Measurements from ENCODE around the gene CD44.

CD44 gene

GRCh38 chr11:35173011-35173511, 34.1 kb downstream of the CD44 start:
- in situ Hi-C loops (cut with HindIII; ENCODE audit: low sequenced_read_pairs): loop anchor here (5.0 kb wide), 1 partner anchor 86 kb away; no protein-coding TSS in a partner anchor

DNA sequence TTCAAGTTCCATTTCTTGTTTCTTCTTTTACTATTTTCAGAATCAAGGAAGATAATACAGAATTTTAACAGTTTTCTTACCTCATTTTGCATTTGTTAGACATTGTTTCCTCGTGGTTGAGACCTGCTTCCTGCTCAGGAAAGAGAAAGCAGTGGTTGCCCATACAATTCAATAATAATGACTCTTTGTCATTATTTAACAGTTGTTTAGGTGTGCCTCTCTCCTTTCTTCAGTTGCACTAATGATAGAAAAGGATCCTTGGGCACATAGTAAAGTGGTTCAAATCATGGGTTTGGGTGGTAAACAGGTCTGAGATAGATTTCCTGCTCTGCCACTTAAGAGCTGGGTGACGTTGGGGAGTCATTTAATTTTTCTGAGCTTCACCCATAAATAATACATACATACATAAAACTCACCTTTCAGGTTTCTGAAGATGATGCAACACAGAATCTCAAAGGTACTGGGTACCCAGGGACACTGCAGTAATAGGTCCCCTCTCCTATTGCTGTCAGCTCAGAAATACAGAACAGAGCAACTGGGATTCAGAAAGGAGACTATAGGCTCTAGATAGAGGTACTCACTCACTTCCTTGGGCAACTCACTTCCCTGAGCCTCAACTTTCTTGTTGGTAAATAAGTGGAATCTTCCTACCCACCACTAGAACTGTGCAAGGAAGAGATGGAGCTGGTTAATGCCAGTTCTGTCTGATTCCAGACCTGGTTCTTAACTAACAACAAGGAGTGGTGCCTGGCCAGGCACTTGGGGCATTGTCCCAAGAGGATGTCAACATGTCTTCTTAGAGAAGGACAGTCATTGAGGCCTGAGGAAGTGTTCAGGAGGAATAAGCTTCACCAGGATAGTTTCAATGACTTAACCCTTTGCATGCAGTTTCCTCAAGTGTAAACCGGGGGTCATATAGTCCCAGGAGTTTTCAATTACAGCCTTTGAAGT, 34.9 kb downstream of the CD44 start:
- in situ Hi-C loops (cut with HindIII; ENCODE audit: low sequenced_read_pairs): loop anchor here (5.0 kb wide), 1 partner anchor 87 kb away; no protein-coding TSS in a partner anchor

DNA sequence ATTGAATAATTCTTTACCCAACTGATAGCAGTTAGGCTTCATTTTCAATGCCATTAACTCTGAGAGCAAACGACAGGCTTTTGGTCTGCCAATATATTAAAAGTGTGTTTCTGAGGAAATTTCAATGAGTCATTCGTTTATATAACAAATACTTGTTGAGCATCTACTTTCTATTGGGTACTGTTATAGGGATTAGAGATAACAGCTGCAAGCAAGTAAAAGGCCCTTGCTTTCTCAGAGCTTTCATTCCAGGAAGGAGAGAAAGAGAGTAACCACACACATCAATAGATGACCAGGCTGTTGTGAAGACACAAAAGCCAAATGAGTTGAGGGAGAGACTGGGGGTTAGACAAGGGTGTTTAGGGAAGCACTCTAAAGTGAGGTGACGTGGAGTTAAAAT, 35.7 kb downstream of the CD44 start:
- in situ Hi-C loops (cut with HindIII; ENCODE audit: low sequenced_read_pairs): loop anchor here (5.0 kb wide), 1 partner anchor 87 kb away; no protein-coding TSS in a partner anchor

DNA sequence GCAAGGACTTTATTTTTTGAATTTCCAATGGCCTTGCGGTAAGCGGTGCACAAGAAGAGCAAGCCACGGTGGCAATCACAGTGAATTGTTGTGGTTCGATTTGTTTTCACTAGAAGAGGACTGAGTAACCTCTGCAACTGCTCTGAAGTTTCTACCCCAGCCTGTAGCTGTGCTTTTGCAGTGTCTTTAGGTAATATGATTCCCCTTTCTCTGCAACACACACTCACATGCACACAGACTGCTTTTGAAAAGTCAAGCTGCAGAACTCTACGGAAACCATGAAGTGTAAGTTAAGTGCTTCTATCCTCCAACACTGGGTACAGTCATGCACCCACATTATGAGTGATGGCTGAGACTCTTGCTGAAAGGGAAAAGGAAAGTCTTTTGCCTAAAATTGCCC, 38.4 kb downstream of the CD44 start:
- in situ Hi-C loops (cut with HindIII; ENCODE audit: low sequenced_read_pairs): no loop called here

DNA sequence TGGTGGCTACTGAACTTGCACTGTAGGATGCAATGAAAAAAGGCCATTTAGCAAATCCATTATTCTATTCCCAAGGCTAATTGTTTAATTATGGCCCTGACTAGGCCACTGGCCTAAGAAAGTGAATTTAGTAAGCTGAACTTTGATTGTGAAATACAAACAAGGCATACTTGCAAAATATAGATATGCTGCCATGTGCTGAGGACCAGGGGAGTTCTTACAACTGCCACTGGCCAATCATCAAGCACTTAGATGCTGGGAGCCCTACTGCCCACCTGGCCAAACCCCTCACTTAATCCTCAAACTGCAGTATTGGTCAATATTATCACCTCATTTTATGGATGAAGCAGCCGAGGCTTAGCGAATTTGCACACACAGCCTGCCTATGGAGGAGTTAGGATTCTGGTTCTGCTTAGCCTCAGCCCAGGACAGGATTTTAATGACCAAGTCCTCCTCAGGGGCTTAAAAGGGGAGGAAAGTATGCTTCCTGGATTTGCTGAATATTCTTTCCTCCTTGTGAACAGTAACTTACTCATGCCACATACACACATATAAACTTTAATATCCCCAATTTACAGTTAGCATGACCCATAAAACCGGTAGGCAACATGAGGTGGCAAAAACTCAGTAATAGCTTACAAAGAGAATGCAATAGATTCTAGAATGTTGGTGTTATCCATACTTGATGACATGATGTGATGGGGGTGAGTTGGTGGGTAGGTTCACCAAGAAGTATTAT, 39.3 kb downstream of the CD44 start:
- in situ Hi-C loops (cut with HindIII; ENCODE audit: low sequenced_read_pairs): no loop called here

DNA sequence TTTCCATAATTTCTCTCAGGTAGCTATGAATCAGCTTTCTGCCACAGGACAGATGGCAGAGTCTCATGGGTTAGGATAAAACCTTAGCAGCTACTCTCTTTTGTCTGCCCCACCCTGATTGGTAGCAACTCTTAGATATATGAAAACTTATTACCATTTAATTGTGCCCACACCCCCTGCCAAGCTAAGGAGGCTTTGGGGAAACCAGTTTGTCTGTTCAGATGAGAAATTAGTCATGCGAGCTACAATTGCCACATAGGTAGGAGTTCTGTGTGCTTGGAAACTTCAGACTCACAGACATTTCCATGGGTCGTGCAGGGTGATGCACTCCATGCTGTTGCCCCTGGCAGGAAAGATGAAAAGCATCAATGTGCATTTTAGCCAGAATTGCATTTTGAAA, 39.9 kb downstream of the CD44 start:
- in situ Hi-C loops (cut with HindIII; ENCODE audit: low sequenced_read_pairs): no loop called here

DNA sequence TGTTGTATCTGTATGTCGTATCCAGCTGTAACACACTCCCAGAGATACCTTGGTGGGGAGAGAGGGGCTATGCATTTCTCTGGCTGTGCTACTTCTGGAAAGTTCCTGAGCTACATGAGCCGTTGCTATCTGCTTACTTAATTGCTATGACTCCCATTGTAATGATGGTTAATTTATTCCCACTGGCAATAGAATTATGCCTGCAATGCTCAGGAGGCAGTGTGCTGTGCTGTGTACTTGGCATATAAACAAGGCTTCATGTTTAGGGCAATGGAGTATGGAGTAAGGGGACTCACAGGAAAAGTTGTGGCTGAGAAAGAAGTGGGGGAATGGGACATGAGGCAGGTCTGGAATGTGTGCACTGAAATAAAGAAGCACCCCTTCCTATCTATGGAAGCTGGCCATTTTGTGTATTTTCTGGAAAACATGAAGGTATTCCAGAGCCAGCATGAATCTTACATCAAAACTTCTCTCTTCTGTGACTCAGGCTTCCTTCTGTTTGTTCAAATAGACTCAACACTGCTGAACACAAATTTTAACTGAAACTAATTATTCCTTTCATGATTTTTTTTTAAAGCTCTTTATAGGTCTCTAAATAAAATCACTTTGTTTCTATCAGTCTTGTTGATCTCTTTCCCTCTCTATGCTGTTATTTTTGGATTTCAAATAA, 40.6 kb downstream of the CD44 start:
- in situ Hi-C loops (cut with HindIII; ENCODE audit: low sequenced_read_pairs): no loop called here

DNA sequence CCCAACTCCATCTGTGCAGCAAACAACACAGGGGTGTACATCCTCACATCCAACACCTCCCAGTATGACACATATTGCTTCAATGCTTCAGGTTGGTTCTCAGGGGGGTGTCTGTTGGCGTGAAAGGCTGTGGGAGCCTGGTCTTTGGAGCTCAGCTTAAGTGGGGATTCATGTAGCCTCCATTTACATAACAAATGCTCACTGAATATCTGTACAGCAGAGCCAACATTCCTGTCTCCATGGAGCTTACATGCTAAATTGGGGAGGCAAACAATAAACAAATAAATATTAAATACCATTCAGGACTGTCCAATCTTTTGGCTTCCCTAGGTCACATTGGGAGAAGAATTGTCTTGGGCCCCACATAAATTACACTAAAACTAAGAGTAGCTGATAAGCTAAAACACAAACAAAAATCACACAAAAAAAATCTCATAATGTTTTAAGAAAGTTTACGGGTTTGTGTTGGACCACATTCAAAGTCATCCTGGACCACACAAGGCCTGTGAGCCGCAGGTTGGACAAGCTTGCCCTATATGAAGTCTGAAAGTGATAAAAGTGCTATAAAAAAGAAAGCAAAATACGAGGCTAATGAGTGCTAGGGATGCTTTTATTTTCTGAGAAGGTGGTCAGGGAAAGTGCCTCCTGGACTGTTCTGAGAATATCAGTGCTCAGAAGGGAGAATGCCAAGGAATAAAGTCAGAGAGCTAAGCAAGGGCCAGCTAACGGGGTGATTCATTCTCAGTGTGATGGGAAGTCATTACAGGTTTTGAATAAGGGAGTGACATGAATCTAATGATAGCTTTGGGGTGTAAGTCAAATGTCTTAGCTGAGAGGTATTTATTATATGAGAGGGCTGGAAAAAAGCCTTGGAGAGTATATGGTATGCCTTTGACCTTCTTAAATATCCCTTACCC, 41.6 kb downstream of the CD44 start:
- in situ Hi-C loops (cut with HindIII; ENCODE audit: low sequenced_read_pairs): no loop called here

DNA sequence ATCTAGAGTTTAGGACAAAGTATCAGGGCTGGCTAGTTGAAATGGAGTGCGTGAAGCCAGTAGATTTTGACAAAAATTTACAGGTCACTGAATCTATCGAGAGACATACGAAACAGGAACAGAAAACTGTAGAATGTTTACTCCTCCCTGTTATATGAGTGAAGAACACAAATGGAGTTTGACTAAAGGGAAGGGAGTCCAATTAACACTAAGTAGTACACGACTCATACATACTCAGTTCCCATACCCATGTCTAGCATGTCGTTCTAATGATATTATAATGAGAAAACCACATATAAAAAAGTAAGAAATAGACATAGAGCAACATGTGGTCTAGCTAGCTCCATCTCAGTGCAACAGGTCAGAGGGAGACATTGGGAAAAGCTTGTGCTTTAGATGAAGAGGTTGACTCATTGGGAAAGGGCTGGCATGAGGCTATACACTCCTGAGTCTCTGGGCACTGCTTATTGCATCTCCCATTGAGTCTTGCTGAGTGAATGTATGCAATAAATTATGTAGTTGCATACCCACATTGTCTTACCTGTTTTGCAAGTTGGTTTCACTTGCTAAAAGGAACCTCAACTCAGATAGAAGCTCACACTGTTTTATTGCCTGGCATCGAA, 43.5 kb downstream of the CD44 start:
- in situ Hi-C loops (cut with HindIII; ENCODE audit: low sequenced_read_pairs): no loop called here

DNA sequence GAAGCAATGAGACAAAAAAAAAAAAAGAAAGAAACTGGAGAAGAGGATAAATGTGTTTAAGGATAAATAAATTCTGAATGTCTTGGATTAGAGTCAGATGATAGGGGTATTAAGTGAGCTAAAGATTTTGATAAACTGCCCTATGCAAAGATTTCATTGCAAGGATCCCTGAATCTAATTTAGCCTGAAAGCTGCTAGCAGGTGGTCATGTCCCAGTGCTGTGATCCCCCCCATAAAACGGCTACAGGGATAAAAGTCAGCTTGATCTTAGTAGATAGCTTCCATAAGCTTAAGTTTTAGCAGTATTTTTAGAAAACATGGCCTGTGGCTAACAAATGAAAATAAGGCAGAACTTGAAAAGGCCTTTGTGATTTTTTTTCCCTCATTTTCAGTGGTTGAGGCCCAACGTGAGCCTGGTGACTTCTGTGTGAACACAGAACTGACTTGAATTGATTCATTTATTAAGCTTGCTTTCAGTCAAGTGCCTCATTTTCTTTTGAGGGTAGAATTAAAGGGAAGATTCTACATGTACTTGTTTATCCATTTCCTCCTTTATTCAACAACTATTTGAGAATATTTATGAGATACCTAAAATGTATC, 44.5 kb downstream of the CD44 start:
- in situ Hi-C loops (cut with HindIII; ENCODE audit: low sequenced_read_pairs): no loop called here

- in situ Hi-C loops (cut with HindIII; ENCODE audit: low sequenced_read_pairs): no loop called here
Measured at GRCh38 chr11:35185696-35186095, 46.7 kb downstream of the CD44 start.

DNA sequence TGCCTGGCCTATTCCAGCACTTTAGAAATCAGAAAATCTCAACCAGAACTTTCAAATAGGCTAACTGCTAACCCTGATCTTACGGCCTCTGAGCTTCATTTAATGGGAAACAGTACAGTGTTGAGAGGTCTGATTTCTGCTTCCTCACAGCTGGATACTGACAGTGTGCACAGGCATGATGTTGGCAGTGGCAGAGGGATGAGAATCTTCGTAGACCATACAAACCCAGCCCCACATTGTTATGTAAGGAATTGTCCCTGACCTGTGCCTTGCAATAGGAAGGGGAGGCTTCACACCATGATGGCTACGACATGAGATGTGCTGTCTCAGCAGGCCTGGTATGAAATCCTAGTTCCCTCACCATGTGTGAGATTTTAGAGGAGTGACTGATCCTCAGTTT, 49.0 kb downstream of the CD44 start:
- in situ Hi-C loops (cut with HindIII; ENCODE audit: low sequenced_read_pairs): no loop called here

DNA sequence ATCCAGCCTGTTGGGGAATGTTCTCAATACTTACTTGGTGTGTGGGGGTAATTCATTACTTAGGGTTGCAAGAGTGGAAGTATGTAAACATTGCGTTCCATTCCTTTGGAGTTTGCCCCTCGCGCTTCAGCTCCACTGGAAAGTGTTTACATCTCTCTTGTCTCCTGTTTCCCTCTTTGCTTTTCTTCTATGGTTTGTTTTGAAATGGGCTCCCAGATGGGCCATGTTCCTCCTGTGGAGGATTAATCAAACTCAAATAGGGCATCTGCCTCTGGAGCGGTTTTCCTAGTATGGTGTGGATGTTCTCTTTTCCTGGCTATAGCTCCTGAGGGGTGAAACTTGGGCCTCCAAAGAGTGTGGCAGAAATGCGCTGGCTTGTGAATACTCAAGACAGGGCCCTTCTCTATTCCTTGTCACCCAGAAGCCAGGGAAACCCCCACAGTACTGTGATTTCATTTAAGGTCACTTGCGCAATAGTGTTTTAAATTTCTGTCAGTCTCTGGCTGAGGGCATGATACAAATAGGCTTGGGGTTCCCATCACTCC, 51.9 kb downstream of the CD44 start:
- in situ Hi-C loops (cut with HindIII; ENCODE audit: low sequenced_read_pairs): no loop called here

- in situ Hi-C loops (cut with HindIII; ENCODE audit: low sequenced_read_pairs): no loop called here
Measured at GRCh38 chr11:35192347-35192746, 53.4 kb downstream of the CD44 start.

DNA sequence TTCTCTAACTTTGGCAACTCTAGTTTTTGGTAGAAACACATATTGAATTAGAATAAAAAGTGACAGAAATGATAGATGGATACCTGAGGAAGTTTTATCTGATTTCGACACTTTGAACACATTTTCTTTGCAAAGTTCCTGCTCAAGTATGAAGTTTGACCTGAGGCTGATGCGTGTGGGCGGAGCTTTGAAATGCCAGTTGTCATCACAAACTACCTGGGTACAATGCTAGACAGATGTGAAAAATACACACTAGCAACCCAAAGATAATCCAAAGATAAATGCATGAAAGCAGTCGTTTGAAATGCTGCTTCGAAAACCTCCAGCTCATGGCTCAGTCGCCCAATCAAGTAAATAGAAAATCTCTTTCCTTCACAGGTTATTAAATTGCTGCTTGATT, 54.8 kb downstream of the CD44 start:
- in situ Hi-C loops (cut with HindIII; ENCODE audit: low sequenced_read_pairs): no loop called here

DNA sequence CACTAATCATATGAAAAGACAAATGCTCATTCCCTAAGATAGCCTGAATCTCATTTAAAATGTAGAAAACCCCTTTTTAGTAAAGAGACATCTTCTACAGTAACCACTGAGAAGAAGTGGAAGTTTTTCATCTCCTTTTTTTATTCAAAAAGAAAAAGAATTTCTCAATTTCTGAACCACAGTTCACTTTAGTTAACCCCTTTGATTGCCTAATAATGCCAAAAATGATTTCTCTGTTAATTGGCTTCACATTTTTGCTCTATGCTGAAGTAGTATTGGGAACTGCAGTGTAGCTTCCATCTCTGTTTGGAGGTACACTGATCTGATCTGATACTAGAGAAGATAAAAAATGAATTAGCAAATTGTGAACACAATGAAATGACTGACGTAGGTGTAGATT, 58.3 kb downstream of the CD44 start:
- in situ Hi-C loops (cut with HindIII; ENCODE audit: low sequenced_read_pairs): no loop called here

DNA sequence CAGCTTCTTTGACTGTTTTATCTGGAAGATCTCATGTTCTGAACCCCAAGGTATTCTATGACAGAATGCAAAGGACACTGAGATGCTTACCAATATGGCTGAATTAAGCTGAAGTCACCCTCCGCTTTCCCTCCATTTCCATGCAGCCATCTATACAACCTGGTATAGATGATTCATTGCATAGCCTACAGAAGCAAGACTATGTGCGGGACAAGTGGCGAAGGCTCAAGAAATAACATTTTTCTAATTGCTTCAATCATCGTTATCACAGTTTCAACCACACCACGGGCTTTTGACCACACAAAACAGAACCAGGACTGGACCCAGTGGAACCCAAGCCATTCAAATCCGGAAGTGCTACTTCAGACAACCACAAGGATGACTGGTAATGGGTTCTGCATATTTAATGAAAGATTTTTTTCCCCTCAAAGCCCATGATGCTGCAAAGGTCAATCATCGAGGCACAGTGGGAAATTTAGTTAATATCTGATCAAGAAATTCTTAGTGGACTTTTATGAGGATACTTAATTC, 61.9 kb downstream of the CD44 start:
- in situ Hi-C loops (cut with HindIII; ENCODE audit: low sequenced_read_pairs): no loop called here

GRCh38 chr11:35204614-35205013, 65.6 kb downstream of the CD44 start:
- in situ Hi-C loops (cut with HindIII; ENCODE audit: low sequenced_read_pairs): no loop called here

DNA sequence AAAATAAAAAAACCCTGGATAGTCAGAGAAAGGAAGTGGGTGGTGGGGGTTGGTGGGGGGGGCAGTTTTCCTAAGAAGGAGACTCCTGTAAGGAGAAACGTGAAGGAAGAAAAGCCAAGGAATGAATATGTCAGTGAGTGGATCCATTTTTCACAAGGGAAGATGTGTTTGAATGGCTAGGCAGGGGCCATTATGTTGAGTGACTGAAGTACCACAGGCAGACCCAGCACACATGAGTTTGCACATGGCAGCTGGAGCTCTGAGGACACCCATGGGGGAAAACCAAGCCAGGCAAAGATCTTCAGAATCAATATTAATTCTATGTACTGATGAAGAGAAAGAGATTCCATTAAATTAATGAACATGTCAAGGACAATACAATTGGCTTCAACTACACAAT, 67.6 kb downstream of the CD44 start:
- in situ Hi-C loops (cut with HindIII; ENCODE audit: low sequenced_read_pairs): no loop called here
